ENCODE measurements around the gene NECAB3. TPM values are rescaled to one million over a fixed set of nuclear protein-coding genes. Genes with fewer than 3 reads are reported as not detected.

The NECAB3 gene
- total and polyA plus RNA-seq, 2 donors (not counting 3 experiments of a cell fraction or from before 2014, with no cell fraction given) = 18.1 to 22.4 TPM

DNA sequence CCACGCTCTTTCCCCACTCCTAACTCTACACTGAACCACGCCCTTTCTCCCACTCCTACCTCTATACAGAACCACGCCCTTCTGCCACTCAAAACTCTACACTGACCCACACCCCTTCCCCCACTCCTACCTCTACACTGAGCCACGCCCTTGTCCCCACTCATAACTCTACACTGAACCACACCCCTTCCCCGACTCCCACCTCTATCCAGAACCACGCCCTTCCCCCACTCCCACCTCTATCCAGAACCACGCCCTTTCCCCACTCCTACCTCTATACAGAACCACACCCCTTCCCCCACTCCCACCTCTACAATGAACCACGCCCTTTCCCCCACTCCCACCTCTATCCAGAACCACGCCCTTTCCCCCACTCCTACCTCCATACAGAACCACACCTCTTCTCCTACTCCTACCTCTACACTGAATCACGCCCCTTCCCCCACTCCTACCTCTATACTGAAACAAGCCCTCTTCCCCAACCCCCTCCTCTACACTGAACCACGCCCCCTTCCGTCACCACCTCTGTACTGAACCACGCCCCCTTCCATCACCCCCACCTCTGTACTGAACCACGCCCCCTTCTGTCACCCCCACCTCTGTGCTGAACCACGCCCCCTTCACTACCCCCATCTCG is 35.8 kb upstream of the NECAB3 start:
- Histone ChIP-seq H3K27ac (ENCODE audit: insufficient read depth, low read depth, low read length) (no peak overlapping the region), H3K4me1 (ENCODE audit: control insufficient read depth, extremely low read depth, insufficient read depth, low read length) (no peaks in the 10 kb centered on the region), H3K9me3 (replicated peaks; ENCODE audit: control insufficient read depth, insufficient read depth, low read length) (no peaks in the 10 kb centered on the region), H2AFZ (ENCODE audit: low read depth, low read length) (no peak overlapping the region), H3K9ac (replicated peaks; ENCODE audit: extremely low read depth, insufficient read depth, low read length) (no peak overlapping the region), H3K27me3 (ENCODE audit: control insufficient read depth in 2 of 2, insufficient read depth in 2 of 2, low read length in 2 of 2) (no peaks in the 10 kb centered on the region), H4K20me1 (replicated peaks; ENCODE audit: control insufficient read depth, extremely low read depth, insufficient read depth, low read length) (no peaks in the 10 kb centered on the region), H3K4me2 (ENCODE audit: insufficient read depth, low read length) (no peak overlapping the region), H3K9me1 (replicated peaks; ENCODE audit: control insufficient read depth, extremely low read depth, insufficient read depth, low read length) (no peaks in the 10 kb centered on the region), H3K36me3 (ENCODE audit: control insufficient read depth in 2 of 2, extremely low read depth in 1 of 2, insufficient read depth in 2 of 2, low read length in 2 of 2) (peaks cover 0 to 2% of the 10 kb centered on the region in 2 experiments), H3K4me3 (replicated peaks in 1 of 3; ENCODE audit: insufficient read depth in 1 of 3, low read depth in 1 of 3, low read length in 3 of 3) (no peak overlapping the region), H3K79me2 (ENCODE audit: control insufficient read depth, insufficient read depth, low read length) (no peaks in the 10 kb centered on the region)
- intact Hi-C loops (cut with micrococcal nuclease) = no loop called here
- ChIA-PET POLR2A (no interaction called here), CTCF (no interaction called here)
- dilution Hi-C loops (cut with MboI; ENCODE audit: extremely low pct_ligation_motif_present, low sequenced_read_pairs) = no loop called here
- no TSS peak for BruUV-seq (replicated peaks)
- TF ChIP-seq FOS (IDR thresholded peaks at IDR 0.05; ENCODE audit: borderline replicate concordance, insufficient read depth, low read length) (no peak), POLR2AphosphoS5 (IDR thresholded peaks at IDR 0.05; ENCODE audit: insufficient read depth, low read depth, low read length) (no peak), JUN (IDR thresholded peaks at IDR 0.05; ENCODE audit: borderline replicate concordance, insufficient read depth, insufficient read length, low read depth) (no peak)
- DNase-seq (ENCODE audit: low read depth, low spot score) (no peak), FAIRE-seq (no peak)

DNA sequence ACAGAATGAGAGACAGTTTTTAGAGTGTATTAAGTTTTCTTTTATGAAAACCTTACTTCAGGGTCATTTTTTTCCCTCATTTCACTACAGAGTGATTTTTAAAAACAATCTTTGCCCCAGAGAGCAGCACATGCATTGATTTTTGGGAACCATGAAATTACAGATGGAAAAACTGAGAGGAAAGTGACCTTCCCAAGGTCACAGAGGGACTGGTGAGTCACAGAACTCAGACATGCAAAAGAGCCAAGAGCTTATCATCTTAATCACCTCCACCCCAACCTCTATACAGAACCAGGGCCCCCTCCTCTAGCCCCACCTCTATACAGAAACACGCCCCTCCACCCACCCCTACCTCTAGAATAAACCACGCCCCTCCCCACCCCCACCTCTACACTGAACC is 35.2 kb upstream of the NECAB3 start:
- ChIA-PET POLR2A (no interaction called here), CTCF (no interaction called here)
- H3K9ac ChIP-seq (replicated peaks; ENCODE audit: extremely low read depth, insufficient read depth, low read length) = no peak overlapping the region
- H3K79me2 ChIP-seq (ENCODE audit: control insufficient read depth, insufficient read depth, low read length) = no peaks in the 10 kb centered on the region
- no peak overlapping the region for H3K4me3 ChIP-seq (replicated peaks in 1 of 3; ENCODE audit: insufficient read depth in 1 of 3, low read depth in 1 of 3, low read length in 3 of 3)
- no peaks in the 10 kb centered on the region for H3K9me3 ChIP-seq (replicated peaks; ENCODE audit: control insufficient read depth, insufficient read depth, low read length)
- DNase-seq (ENCODE audit: low read depth, low spot score) (no peak), FAIRE-seq (no peak)
- TF ChIP-seq, protein P1, sequence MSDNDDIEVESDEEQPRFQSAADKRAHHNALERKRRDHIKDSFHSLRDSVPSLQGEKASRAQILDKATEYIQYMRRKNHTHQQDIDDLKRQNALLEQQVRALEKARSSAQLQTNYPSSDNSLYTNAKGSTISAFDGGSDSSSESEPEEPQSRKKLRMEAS (IDR thresholded peaks at IDR 0.05; ENCODE audit: insufficient read depth, insufficient read length) = no peak
- TF ChIP-seq, protein P2, sequence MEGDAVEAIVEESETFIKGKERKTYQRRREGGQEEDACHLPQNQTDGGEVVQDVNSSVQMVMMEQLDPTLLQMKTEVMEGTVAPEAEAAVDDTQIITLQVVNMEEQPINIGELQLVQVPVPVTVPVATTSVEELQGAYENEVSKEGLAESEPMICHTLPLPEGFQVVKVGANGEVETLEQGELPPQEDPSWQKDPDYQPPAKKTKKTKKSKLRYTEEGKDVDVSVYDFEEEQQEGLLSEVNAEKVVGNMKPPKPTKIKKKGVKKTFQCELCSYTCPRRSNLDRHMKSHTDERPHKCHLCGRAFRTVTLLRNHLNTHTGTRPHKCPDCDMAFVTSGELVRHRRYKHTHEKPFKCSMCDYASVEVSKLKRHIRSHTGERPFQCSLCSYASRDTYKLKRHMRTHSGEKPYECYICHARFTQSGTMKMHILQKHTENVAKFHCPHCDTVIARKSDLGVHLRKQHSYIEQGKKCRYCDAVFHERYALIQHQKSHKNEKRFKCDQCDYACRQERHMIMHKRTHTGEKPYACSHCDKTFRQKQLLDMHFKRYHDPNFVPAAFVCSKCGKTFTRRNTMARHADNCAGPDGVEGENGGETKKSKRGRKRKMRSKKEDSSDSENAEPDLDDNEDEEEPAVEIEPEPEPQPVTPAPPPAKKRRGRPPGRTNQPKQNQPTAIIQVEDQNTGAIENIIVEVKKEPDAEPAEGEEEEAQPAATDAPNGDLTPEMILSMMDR (IDR thresholded peaks at IDR 0.05; ENCODE audit: extremely low read depth in 1 of 2, insufficient read depth in 1 of 2, low read depth in 1 of 2, low read length in 2 of 2) = no peak
- H3K9me1 ChIP-seq (replicated peaks; ENCODE audit: control insufficient read depth, extremely low read depth, insufficient read depth, low read length) = no peaks in the 10 kb centered on the region
- no peaks in the 10 kb centered on the region for H4K20me1 ChIP-seq (replicated peaks; ENCODE audit: control insufficient read depth, extremely low read depth, insufficient read depth, low read length)
- peaks cover 0 to 2% of the 10 kb centered on the region in 2 experiments for H3K36me3 ChIP-seq (ENCODE audit: control insufficient read depth in 2 of 2, extremely low read depth in 1 of 2, insufficient read depth in 2 of 2, low read length in 2 of 2)
- intact Hi-C loops (cut with micrococcal nuclease) = no loop called here
- no peaks in the 10 kb centered on the region for H3K4me1 ChIP-seq (ENCODE audit: control insufficient read depth, extremely low read depth, insufficient read depth, low read length)
- BruUV-seq (replicated peaks) = no TSS peak
- no peak overlapping the region for H2AFZ ChIP-seq (ENCODE audit: low read depth, low read length)
- H3K27ac ChIP-seq (ENCODE audit: insufficient read depth, low read depth, low read length) = no peak overlapping the region
- H3K27me3 ChIP-seq (ENCODE audit: control insufficient read depth in 2 of 2, insufficient read depth in 2 of 2, low read length in 2 of 2) = no peaks in the 10 kb centered on the region
- dilution Hi-C loops (cut with MboI; ENCODE audit: extremely low pct_ligation_motif_present, low sequenced_read_pairs) = no loop called here
- no peak overlapping the region for H3K4me2 ChIP-seq (ENCODE audit: insufficient read depth, low read length)

All from endothelial cell of umbilical vein (primary cell).